Measurements from ENCODE around the gene ADARB1.

Gene ADARB1

DNA sequence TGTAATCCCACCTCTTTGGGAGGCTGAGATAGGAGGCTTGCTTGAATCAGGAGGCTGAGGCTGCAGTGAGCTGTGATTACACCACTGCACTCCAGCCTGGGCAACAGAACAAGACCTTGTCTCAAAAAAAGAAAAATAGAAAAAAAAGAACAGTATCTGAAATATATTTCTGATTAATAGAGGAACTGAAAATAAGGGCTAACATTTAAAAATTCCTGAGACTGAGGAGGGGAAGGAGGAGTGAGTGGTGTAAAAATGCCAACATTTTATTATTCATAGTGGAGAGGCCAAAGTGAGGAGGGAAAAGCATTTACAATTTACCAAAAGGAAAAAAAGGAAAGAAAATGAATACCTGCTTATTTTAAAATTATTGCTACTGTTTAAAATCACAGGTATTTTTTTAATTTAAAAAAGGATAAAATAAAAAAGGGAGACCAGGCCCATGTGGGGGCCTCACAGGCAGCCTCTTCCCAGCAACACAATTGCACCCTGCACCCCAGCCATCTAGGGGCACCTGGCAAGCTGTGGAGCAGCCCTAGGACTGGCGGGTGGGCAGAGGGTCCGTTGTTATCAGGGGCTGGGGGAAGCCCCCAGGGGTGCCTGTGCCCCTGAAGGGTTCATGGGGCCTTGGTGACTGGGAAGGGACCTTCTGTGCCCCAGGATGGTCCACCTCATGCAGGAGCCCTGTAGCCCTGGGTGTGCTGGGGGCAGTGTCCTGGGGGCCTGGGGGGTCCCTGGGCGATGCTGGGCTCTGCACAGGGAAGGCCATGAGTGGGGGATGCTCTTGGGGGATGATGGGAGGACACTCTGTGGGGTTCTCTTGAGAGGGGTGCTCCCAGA is 34.8 kb upstream of the ADARB1 start:
- no peak for DNase-seq (ENCODE audit: low read depth in 2 of 2, low spot score in 1 of 2)

DNA sequence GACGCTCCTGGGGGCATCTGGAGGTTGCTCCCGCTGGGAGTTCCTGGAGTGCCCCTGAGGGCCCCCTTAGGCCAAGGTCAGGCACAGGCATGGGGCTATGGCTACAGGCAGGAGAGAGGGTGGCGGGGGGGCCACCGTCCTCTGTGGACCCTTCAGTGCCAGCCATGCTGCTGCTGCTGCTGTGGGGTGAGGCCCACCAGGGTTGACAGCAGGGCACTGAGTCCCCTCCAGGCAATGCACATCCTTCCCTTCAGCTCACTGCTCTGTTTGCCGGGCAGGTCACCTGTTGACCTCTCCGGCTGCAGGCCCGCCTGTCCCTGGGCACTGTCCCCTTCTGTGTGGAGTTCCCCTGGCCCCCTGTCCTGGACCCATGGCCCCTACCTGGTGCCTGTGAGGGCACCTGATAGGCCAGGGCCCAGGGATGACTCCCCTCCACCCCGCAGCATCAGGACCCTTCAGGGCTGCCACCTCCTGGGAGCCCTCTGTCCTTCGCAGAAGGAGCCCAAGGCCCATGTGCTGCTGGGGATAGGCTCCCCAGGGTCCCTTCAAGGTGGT is 34.1 kb upstream of the ADARB1 start:
- no peak for DNase-seq (ENCODE audit: low read depth in 2 of 2, low spot score in 1 of 2)

DNA sequence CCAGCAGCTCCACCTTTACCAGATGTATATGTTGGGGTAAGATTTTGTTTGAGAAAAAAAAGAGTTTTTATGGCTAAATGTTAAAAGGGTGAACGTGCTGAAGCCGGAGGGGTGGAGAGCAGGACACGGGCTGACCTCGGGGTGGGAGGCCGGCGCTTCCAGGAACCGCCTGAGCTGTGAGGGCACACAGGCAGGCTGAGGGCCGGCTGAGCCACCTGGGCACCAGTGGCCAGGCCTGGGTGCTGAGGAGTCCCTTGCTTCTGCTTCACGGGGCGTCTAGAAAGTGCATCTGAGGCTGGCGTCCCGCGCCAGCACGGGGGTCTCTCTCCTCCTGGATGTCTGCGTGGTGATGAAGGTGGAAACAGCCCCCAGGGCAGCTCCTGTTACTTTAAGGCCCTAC is 33.6 kb upstream of the ADARB1 start:
- no peak for DNase-seq (ENCODE audit: low read depth in 2 of 2, low spot score in 1 of 2)

DNA sequence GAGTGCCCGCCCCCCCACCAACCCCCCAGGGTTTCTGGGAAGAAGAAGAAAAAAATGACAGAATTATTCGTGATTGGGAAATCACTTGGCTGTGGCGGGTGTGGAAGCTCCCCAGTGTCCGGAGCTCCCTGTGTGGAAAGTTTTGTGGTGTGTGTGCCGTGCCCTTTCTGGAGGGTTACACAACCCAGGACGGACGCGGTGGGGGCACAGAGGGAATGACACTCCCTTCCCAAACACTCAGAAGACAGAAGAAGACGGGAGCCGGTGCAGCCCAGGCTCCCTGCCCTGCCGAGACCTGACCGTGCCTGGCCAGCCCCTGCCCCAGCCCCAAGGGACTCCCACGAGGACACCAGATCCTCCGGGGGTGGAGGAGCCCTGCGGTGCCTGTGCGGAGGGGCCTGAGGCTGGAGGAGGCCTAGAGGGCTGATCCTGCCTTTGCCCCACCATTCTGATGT is 33.0 kb upstream of the ADARB1 start:
- no peak for DNase-seq (ENCODE audit: low read depth in 2 of 2, low spot score in 1 of 2)

DNA sequence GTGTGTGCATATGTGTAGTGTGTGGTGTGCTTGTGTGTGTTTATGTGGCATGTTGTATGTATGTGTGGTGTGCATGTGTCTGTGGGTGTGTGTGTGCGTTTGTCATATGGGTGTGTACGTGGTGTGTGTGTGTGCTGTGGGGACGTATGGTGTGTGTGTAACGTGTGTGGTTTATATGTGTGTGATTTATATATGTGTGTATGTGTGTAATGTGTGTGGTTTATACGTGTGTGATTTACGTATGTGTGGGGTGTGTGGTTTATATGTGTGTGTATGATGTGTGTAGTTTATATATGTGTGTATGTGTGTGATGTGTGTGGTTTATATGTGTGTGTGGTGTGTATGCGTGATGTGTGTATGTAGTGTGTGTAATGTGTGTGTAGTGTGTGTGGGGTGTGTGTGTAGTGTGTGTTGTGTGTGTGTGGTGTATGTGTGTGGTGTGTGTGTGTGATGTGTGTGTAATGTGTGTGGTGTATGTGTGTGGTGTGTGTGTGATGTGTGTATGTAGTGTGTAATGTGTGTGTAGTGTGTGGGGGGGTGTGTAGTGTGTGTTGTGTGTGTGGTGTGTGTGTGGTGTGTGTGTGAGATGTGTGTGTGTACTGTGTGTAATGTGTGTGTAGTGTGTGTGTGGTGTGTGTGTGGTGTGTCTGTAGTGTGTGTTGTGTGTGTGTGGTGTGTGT is 32.3 kb upstream of the ADARB1 start:
- no peak for DNase-seq (ENCODE audit: low read depth in 2 of 2, low spot score in 1 of 2)

DNA sequence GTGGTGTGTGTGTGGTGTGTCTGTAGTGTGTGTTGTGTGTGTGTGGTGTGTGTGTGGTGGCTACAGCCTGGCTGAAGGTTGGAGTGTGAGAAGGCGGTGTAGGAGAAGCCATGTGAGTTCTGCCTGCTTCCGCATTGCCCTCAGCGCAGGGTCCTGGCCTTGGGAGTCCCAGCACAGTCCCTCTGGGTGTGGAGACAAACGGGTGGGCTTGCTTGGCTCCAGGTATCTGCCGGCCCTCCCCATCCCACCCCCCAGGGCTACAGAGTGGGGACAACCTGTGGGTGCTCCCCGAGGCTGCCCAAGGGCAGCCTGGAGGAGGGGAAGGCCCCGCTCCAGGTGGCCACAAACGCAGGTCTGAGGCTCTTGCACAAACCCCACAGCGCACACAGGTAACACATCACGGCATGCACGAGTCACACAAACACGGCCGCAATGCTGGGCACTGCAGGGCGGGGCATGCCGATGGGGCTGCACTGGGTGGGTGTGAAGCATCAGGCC is 31.7 kb upstream of the ADARB1 start:
- DNase-seq (ENCODE audit: low read depth in 2 of 2, low spot score in 1 of 2), result no peak

DNA sequence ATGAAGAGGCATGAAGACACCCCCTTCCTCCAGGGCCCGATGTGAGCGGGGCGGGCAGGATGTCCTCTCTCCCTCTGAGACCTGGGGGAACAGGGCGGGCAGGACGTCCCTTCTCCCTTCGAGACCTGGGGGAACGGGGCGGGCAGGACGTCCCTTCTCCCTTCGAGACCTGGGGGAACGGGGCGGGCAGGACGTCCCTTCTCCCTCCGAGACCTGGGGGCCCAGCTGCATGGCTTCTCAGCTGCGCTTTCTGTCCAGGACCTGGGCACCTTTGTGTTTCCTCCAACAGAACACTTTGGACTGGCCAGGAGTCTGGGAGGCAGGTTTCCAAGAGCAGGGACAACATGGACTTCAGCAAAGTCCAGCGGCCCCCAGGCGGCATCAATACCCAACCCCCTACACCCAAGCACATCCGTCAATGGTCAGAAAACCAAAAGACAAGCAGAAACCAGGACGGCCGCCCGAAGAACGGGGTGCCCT is 30.8 kb upstream of the ADARB1 start:
- DNase-seq (ENCODE audit: low read depth in 2 of 2, low spot score in 1 of 2), result no peak

DNA sequence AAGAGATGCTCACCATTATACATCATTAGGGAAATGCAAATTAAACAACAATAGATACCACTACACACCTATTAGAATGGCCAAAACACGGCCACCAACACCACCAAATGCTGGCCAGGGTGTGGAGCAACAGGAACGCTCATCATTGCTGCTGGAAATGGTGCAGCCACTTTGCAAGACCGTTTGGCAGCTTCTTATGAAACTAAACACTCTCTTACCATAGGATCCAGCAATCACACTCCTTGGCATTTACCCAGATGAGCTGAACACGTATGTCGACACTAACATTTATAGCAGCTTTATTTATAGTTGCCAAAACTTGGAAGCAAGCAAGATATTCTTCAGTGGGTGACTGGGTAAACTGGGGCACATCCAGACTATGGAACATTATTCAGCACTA is 28.9 kb upstream of the ADARB1 start:
- DNase-seq (ENCODE audit: low read depth in 2 of 2, low spot score in 1 of 2), result no peak

DNA sequence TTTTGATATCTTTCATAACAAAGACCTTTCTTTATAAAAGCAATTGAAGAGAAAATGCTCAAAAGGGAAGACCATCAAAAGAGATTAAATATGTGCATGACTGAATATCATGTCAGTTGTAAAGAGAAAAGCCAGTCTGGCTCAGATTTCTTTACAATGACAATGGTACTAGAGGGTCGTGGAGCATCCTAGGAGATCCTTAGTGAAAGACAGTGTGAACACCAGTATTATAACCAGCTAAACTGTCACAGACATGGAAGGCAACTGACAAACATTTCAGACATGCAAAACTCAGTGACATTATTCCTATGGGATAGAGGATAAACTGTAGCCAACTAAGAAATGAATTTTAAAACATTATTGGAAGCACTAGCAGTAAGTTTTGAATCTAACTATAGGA is 27.1 kb upstream of the ADARB1 start:
- DNase-seq (ENCODE audit: low read depth in 2 of 2, low spot score in 1 of 2), result no peak

DNA sequence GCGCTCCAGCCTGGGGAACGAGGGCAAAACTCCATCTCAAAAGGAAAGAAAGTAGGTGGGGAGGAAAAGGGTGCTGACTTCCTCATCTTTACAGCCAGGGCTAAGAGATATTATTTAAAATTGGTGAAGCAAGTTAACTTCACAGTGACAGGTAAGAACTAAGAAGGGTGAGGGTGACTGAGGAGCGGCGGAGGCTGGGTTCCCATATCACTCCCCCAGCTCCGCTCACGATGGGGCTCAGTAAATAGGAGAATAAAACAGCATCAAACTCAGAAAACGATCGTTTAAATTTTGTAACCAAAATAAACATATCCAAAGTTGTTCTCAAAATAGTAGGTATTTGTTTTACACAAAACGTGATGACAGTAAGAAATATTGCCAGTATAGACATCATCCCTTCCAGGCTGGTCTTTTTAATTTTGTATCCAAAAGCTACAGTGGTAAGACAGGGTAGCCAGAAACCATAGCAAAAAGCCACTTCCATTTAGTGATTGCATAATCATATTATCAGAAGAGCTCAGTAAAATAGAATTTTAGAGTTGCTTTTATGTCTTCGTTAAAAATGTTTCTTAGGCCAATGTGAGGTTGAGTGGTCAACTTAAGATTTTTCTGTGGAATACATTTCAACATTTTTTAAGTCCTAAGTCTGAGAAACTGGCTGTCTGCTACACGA is 26.2 kb upstream of the ADARB1 start:
- DNase-seq (ENCODE audit: low read depth in 2 of 2, low spot score in 1 of 2), result no peak

DNA sequence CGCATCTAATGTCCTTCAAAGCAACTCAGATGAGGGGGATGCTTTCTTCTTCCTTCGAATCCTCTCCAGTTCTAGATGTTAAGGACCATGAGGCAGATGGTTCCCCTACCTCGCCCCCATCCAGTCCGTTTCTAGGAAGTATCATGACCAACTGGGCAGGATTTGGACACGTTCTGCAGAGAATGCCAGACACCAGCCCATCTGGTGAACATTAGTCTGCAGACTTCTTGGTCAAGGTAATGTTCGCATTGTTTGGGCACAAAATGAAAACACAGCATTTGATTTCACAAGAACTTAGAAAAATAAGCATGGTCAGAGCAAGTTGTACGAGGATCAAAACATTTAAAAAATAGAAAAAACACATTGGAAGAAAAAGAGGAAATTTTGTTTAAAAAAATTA is 25.4 kb upstream of the ADARB1 start:
- no peak for DNase-seq (ENCODE audit: low read depth in 2 of 2, low spot score in 1 of 2)

DNA sequence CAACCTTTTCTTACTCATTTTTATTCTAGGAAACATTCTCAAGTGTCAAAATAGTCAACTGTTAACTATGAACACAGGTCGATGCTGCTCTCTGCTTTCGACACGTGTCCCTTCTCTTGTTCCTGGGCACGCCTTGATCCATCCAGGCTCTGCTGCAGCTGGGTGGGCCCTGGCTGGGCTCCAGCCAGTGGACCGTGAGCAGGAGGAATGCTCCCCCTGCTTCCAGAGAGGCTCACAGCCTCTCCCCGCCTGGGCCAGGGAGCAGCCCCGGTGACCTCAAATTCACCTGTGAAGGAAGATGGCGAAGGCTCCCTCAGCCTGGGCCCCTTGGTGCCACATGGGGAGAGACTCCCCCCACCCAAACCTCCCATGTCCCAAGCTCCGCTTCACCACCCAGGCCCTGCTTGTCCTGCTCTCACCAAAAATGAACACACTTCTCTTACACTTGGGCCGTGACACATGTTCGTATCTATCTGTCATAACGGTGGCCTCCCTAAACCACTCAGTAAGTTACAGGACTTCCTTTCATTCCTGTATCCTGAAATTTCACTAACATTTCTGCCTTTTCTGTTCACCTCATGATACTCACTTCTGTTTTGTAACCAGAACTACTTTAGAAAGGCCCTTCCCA is 24.6 kb upstream of the ADARB1 start:
- DNase-seq (ENCODE audit: low read depth in 2 of 2, low spot score in 1 of 2), result no peak

DNA sequence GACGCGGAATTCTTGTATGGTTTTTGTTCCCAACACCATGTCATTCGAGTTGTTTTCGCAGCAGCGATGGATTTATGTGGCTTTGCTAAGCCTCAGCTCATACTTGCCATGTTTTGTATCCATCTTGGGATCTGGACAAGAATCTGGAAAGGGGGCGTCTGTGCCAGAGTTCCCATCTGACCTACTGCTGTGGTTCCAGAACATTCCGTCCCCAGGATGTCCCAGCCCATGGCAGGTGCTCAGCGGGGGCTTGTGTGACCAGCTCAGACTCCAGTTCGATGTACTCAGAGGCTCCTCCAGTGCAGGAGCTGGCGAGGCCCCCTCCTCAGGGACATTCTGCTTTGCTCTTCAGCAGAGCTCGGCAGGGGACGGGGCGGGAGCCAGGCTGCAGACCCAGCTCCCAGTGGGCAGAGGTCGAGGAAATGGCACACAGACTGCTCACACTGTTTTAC is 24.0 kb upstream of the ADARB1 start:
- no peak for DNase-seq (ENCODE audit: low read depth in 2 of 2, low spot score in 1 of 2)

DNA sequence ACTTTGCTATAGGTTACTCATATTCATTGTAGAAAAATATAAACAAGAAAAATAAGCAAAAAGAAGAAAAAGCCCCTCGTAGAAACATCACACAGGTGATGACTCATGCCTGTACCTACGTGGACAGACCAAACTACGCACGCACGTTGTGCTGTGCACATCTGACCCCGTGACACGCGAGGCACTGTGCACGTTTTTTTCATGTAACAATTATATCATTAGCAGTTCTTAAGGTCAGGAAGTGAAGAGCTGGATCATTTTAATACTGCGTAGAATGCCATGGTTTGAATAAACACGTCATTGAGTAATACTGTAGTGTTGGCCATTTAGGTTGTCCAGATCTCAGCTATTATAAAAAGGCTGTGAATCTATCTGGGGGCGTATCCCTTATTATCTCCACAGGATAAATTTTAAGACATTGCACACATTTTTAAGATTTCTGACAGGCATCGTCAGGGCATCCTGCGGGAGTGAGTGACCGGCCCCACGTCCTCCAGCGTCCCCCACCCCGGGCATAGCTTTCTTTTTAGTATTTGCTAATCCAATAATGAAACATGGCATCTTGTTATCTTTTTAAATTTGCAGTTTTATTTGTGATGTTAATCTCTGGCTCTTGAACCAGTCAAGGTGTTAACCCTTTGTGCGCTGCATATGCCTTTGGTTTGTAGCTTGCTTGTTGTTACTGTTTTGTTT is 23.4 kb upstream of the ADARB1 start:
- DNase-seq (ENCODE audit: low read depth in 2 of 2, low spot score in 1 of 2), result no peak

DNA sequence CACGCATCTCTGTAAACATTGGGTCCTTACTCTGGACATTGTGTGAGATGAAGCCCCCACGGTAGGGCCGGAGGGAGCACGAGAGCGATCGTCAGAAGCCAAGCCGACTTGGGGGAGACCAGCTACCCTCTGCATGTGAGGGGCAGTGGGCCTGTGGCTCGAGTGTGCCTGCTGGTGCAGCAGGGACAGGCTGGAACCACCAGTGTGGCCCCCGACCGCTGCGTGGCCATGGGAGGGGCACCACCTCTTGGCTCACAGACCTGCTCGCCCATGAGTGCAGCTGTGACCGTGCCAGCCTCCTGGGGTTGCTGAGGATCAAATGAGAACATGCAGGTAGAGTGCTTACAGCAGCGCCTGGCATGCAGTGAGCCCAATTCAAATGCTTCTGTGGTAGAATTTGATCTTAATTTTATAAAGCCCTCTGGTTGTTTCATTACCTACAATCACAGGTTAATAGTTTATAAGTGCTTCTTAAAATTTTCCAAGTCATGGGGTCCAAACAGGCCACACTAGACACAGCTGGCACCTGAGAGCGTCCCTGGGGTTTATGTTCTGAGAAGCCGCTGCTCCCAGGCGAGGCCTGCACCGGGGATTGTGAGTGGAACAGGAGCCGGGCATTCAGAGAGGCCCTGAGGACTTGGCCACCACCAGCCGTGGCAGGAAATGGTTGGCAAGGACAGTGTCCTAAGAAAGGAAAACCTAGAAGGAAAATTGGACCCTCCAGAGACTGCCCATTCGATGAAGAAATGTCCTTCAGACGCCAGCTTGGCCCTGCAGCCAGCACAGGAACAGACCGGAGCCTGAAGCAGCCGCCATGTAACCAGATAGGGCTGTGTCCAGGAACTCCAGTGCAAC is 22.6 kb upstream of the ADARB1 start:
- no peak for DNase-seq (ENCODE audit: low read depth in 2 of 2, low spot score in 1 of 2)

DNA sequence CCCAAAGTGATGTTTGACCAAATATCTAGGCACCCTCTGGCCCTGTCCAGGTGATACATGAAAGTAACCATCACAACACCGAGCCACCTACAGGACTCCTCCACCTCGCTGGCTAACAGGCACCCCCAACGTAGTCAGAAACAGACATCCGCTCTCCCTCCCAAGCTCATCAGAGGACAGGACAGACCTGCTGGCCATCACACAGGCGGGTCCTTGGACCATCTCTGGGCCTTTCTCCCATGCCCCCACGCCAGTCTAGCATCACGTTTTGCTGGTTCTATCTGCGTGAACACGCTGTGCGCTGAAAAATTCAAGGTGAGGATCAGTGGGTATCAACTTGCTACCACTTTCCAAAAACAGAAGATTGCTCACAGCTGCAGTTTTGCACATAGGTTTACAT is 21.4 kb upstream of the ADARB1 start:
- DNase-seq (ENCODE audit: low read depth in 2 of 2, low spot score in 1 of 2), result no peak

DNA sequence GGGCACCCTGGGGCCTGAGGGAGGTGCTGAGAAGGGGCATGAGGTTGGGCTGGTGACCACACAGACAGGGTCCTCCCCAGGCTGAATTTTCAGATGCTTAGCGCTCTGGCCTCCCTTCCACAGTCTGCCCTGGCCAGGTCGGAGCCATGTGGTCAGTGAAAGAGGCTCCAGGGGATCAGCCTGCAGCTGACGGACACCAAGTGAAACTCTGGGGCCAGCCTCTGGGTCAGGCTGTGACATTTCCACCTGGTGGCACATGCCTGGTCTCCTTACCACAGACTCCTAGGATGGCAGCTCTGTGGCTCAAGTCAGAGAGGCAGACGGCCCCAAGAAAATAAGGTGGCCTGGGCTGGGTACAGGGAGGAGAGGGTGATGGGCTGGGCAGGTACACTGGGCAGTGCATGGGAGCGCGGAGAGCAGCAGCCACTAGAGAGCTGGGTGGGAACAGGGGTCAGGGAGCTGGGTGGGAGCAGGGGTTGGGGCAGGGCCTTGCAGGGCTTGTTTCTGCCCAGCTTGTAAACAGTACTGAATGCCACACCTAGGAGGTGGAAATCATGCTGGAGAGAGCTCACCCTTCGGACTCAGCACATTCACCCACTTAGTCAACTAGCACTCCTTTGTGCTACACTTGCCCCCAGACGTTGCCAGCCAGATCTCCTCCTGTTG is 20.7 kb upstream of the ADARB1 start:
- DNase-seq (ENCODE audit: low read depth in 2 of 2, low spot score in 1 of 2), result no peak

DNA sequence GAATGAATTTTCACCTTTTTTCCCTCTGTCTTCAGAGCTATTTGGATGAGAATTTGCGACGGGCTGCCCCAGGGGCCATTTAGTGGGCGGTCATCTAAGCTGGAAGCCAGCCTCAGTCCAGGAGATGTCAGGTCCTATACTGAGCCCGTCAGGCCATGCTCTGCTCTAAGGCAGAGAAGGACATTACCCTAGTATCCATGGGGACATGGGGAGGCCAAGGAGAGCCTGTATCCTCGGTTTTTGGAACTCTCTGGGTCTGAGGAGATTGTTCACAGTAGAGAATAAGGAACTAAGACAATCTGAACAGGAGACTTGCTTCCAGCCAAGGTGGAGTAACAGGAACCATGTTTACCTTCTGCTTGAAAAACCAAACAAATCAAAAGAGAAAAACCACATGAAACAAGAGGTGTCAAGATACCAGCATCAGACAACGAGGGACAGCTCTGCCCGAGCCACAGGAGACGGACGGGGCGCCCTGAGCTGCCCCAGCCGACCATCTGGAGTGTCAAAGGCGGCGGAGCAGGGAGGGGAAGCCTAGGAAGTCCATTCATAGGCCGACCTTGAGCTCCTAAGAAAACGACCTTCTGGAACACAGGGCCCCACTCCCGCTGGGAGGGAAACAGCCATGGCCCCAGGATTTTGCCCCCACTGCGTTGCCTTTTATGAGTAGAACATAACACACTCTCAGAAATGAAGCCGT is 20.0 kb upstream of the ADARB1 start:
- DNase-seq (ENCODE audit: low read depth in 2 of 2, low spot score in 1 of 2), result no peak

All from stimulated activated CD8-positive, alpha-beta memory T cell treated with anti-CD3 and anti-CD28 coated beads, Interleukin-4, amount 100 ng/mL, for 1 hour (primary cell).